ENCODE measurements around the gene PLCB1.
A peak's percentile ranks its signal among the peaks of the same experiment; 100 is the strongest.

- TF ChIP-seq CTCF (conservative IDR thresholded peaks at IDR 0.05; ENCODE audit: low read depth in 2 of 2) = peak; percentile 59 to 75
- no peak for TF ChIP-seq POLR2AphosphoS5 (IDR thresholded peaks at IDR 0.05; ENCODE audit: low read depth)
- no peak for TF ChIP-seq EZH2phosphoT487 (IDR thresholded peaks at IDR 0.05; ENCODE audit: unreplicated experiment)
- TF ChIP-seq EZH2 (IDR thresholded peaks at IDR 0.05; ENCODE audit: low read depth, unreplicated experiment) = no peak
- TF ChIP-seq REST (IDR thresholded peaks at IDR 0.05; ENCODE audit: unreplicated experiment) = no peak
- TF ChIP-seq CREB1 (CRISPR knock-in tag; IDR thresholded peaks at IDR 0.05; ENCODE audit: low read depth) = no peak
Measured at GRCh38 chr20:8535403-8536261, 403.6 kb downstream of the PLCB1 start.
